Muscle of arm (tissue), 14 donors: ENCODE results near the gene TAF7. TPM values are rescaled to one million over a fixed set of nuclear protein-coding genes. Genes with fewer than 3 reads are reported as not detected.
"Not testable (repeated sequence)": the region's sequence is repeated elsewhere in the genome, so short reads cannot be mapped to it uniquely, and the experiment has no call there.

ENCODE experiments used
- DNase-seq: peaks from one replicate; pipeline ENCODE4 v3.0.0-alpha.2; 2013
- long read RNA-seq, 11 donors: transcript quantifications; one replicate each; lab custom pipeline, GENCODE V29; 2026
- polyA plus RNA-seq, 12 donors: library from polyadenylated mRNA; unstranded; fragments of 120-200 nt; gene quantifications; one replicate each; pipeline ENCODE4 v1.2.1, GENCODE V29; 2013; ENCODE audit not compliant: insufficient read length in 12 of 12

TAF7 gene
- polyA plus RNA-seq, result 100 to 1,000 TPM in 2 of 12 donors, 10 to 100 TPM in 9, not detected in 1; 77.9 to 106 (median 91.7) TPM
- long read RNA-seq, donor 1, transcript TAF7-201 (1 exons, 2,334 nt), result major isoform, 267 of 267 reads
- long read RNA-seq, donor 1, partial matches to known transcripts, result 0 of 267 reads
- long read RNA-seq, donor 1, other reads (novel, unspliced or antisense), result 0 of 267 reads
- long read RNA-seq, donor 2, transcript TAF7-201 (1 exons, 2,334 nt), result major isoform, 111 of 111 reads
- long read RNA-seq, donor 2, partial matches to known transcripts, result 0 of 111 reads
- long read RNA-seq, donor 2, other reads (novel, unspliced or antisense), result 0 of 111 reads
- long read RNA-seq, donor 3, transcript TAF7-201 (1 exons, 2,334 nt), result major isoform, 72 of 72 reads
- long read RNA-seq, donor 3, partial matches to known transcripts, result 0 of 72 reads
- long read RNA-seq, donor 3, other reads (novel, unspliced or antisense), result 0 of 72 reads
- long read RNA-seq, donor 4, transcript TAF7-201 (1 exons, 2,334 nt), result major isoform, 56 of 56 reads
- long read RNA-seq, donor 4, partial matches to known transcripts, result 0 of 56 reads
- long read RNA-seq, donor 4, other reads (novel, unspliced or antisense), result 0 of 56 reads
- long read RNA-seq, donor 5, transcript TAF7-201 (1 exons, 2,334 nt), result major isoform, 140 of 140 reads
- long read RNA-seq, donor 5, partial matches to known transcripts, result 0 of 140 reads
- long read RNA-seq, donor 5, other reads (novel, unspliced or antisense), result 0 of 140 reads
- long read RNA-seq, donor 6, transcript TAF7-201 (1 exons, 2,334 nt), result major isoform, 70 of 70 reads
- long read RNA-seq, donor 6, partial matches to known transcripts, result 0 of 70 reads
- long read RNA-seq, donor 6, other reads (novel, unspliced or antisense), result 0 of 70 reads
- long read RNA-seq, donor 7, transcript TAF7-201 (1 exons, 2,334 nt), result major isoform, 72 of 72 reads
- long read RNA-seq, donor 7, partial matches to known transcripts, result 0 of 72 reads
- long read RNA-seq, donor 7, other reads (novel, unspliced or antisense), result 0 of 72 reads
- long read RNA-seq, donor 8, transcript TAF7-201 (1 exons, 2,334 nt), result major isoform, 151 of 151 reads
- long read RNA-seq, donor 8, partial matches to known transcripts, result 0 of 151 reads
- long read RNA-seq, donor 8, other reads (novel, unspliced or antisense), result 0 of 151 reads
- long read RNA-seq, donor 9, transcript TAF7-201 (1 exons, 2,334 nt), result major isoform, 113 of 113 reads
- long read RNA-seq, donor 9, partial matches to known transcripts, result 0 of 113 reads
- long read RNA-seq, donor 9, other reads (novel, unspliced or antisense), result 0 of 113 reads
- long read RNA-seq, donor 10, transcript TAF7-201 (1 exons, 2,334 nt), result major isoform, 130 of 130 reads
- long read RNA-seq, donor 10, partial matches to known transcripts, result 0 of 130 reads
- long read RNA-seq, donor 10, other reads (novel, unspliced or antisense), result 0 of 130 reads
- long read RNA-seq, donor 11, transcript TAF7-201 (1 exons, 2,334 nt), result major isoform, 174 of 174 reads
- long read RNA-seq, donor 11, partial matches to known transcripts, result 0 of 174 reads
- long read RNA-seq, donor 11, other reads (novel, unspliced or antisense), result 0 of 174 reads

- DNase-seq, result peak; percentile 95
Measured at GRCh38 chr5:141320225-141321169, at the start of gene TAF7. TAF7 (minus strand) TSS chr5:141320784; CDS start chr5:141320044, 740 bp downstream.

- no peak for DNase-seq
Measured at GRCh38 chr5:141366016-141366896, 45.7 kb upstream of the TAF7 start.

- no peak for DNase-seq
Measured at GRCh38 chr5:141363952-141364660, 43.5 kb upstream of the TAF7 start, which contains the start of gene PCDHGA5. PCDHGA5 (plus strand) TSS chr5:141364162; CDS start chr5:141364331, 169 bp downstream.

GRCh38 chr5:141362719-141363118 lies 42.1 kb upstream of the TAF7 start:
- no peak for DNase-seq

- DNase-seq, result no peak
Measured at GRCh38 chr5:141360685-141361084, 40.1 kb upstream of the TAF7 start.

GRCh38 chr5:141359790-141360426 lies 39.3 kb upstream of the TAF7 start, which contains the start of gene PCDHGB2:
PCDHGB2 (plus strand) TSS chr5:141359994; CDS start chr5:141360136, 142 bp downstream.
- DNase-seq, result no peak

GRCh38 chr5:141356950-141357349 lies 36.4 kb upstream of the TAF7 start:
- DNase-seq, result no peak

GRCh38 chr5:141356133-141356532 lies 35.5 kb upstream of the TAF7 start:
- no peak for DNase-seq

GRCh38 chr5:141355641-141356040 lies 35.1 kb upstream of the TAF7 start:
- no peak for DNase-seq

- DNase-seq, result no peak
Measured at GRCh38 chr5:141354900-141355469, 34.4 kb upstream of the TAF7 start, which contains the start of gene PCDHGA4. PCDHGA4 (plus strand) TSS chr5:141355021; CDS start chr5:141355108, 87 bp downstream.

GRCh38 chr5:141351591-141351990 lies 31.0 kb upstream of the TAF7 start:
- no peak for DNase-seq

GRCh38 chr5:141349917-141350619 lies 29.5 kb upstream of the TAF7 start, which contains the start of gene PCDHGB1:
PCDHGB1 (plus strand) TSS chr5:141350099; CDS start chr5:141350261, 162 bp downstream.
- no peak for DNase-seq

GRCh38 chr5:141346017-141346416 lies 25.4 kb upstream of the TAF7 start:
- DNase-seq, result not testable (repeated sequence)

- no peak for DNase-seq
Measured at GRCh38 chr5:141345327-141345726, 24.7 kb upstream of the TAF7 start.

GRCh38 chr5:141343953-141344463 lies 23.4 kb upstream of the TAF7 start:
- no peak for DNase-seq
